Chondrocyte (in vitro differentiated cells): Measurements from ENCODE around the gene GNGT2. TPM values are rescaled to one million over a fixed set of nuclear protein-coding genes. Genes with fewer than 3 reads are reported as not detected.

Experiments
- DNase-seq: peaks from one replicate; pipeline ENCODE4 v3.0.0; 2021; ENCODE audit warnings: mixed read lengths, low spot score
- H3K27ac Mint-ChIP-seq: one replicate; pipeline ENCODE4 v1.8.0; 2021; ENCODE audit warnings: mild to moderate bottlenecking, moderate library complexity, mixed read lengths; ENCODE audit not compliant: unreplicated experiment
- H3K27me3 Mint-ChIP-seq: 2 replicates; pipeline ENCODE4 v1.8.0; 2021; ENCODE audit warnings: low read depth, mixed read lengths
- H3K36me3 Mint-ChIP-seq: 2 replicates; pipeline ENCODE4 v1.8.0; 2021; ENCODE audit warnings: low read depth, mixed read lengths
- H3K4me1 Mint-ChIP-seq: 2 replicates; pipeline ENCODE4 v1.8.0; 2021; ENCODE audit warnings: low read depth, mild to moderate bottlenecking, mixed read lengths
- H3K4me3 Mint-ChIP-seq: one replicate; pipeline ENCODE4 v1.8.0; 2021; ENCODE audit warnings: mild to moderate bottlenecking, moderate library complexity, mixed read lengths; ENCODE audit not compliant: unreplicated experiment
- H3K9me3 Mint-ChIP-seq: 2 replicates; pipeline ENCODE4 v1.8.0; 2021; ENCODE audit warnings: low read depth, mixed read lengths
- total RNA-seq: library from RNA; stranded (reverse); gene quantifications from 3 replicates; pipeline ENCODE4 v1.2.1, GENCODE V29; 2021
- TF ChIP-seq, protein P1 (sequence below): fragments of 200-600 bp; sonication (generic); IDR thresholded peaks from 2 replicates; pipeline ENCODE4 v1.5.0; 2021; ENCODE audit warnings: antibody characterized with exemption, mild to moderate bottlenecking, moderate library complexity

GNGT2 gene
- total RNA-seq, 1 donor from 2014 or later: not detected

DNA sequence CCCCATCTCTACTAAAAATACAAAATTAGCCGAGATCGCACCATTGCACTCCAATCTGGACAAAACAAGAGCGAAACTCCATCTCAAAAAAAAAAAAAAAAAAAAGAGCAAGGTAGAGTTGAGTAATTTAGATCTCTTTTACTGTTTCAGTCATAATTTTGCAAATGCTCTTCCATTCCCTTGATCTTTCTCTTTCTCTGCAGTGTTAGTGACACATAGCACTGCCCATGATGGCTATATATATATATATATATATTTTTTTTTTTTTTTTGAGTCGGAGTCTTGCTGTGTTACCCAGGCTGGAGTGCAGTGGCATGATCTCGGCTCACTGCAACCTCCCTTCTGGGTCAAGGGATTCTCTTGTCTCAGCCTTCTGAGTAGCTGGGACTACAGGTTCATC, 32.4 kb upstream of the GNGT2 start:
- no peaks in the 10 kb centered on the region for H3K4me1 Mint-ChIP-seq
- no peak overlapping the region for H3K4me3 Mint-ChIP-seq
- H3K36me3 Mint-ChIP-seq: no peaks in the 10 kb centered on the region
- TF ChIP-seq, protein P1, sequence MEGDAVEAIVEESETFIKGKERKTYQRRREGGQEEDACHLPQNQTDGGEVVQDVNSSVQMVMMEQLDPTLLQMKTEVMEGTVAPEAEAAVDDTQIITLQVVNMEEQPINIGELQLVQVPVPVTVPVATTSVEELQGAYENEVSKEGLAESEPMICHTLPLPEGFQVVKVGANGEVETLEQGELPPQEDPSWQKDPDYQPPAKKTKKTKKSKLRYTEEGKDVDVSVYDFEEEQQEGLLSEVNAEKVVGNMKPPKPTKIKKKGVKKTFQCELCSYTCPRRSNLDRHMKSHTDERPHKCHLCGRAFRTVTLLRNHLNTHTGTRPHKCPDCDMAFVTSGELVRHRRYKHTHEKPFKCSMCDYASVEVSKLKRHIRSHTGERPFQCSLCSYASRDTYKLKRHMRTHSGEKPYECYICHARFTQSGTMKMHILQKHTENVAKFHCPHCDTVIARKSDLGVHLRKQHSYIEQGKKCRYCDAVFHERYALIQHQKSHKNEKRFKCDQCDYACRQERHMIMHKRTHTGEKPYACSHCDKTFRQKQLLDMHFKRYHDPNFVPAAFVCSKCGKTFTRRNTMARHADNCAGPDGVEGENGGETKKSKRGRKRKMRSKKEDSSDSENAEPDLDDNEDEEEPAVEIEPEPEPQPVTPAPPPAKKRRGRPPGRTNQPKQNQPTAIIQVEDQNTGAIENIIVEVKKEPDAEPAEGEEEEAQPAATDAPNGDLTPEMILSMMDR: no peak
- DNase-seq: no peak
- H3K27ac Mint-ChIP-seq: no peak overlapping the region
- peaks cover 4% of the 10 kb centered on the region for H3K27me3 Mint-ChIP-seq
- H3K9me3 Mint-ChIP-seq: no peaks in the 10 kb centered on the region

DNA sequence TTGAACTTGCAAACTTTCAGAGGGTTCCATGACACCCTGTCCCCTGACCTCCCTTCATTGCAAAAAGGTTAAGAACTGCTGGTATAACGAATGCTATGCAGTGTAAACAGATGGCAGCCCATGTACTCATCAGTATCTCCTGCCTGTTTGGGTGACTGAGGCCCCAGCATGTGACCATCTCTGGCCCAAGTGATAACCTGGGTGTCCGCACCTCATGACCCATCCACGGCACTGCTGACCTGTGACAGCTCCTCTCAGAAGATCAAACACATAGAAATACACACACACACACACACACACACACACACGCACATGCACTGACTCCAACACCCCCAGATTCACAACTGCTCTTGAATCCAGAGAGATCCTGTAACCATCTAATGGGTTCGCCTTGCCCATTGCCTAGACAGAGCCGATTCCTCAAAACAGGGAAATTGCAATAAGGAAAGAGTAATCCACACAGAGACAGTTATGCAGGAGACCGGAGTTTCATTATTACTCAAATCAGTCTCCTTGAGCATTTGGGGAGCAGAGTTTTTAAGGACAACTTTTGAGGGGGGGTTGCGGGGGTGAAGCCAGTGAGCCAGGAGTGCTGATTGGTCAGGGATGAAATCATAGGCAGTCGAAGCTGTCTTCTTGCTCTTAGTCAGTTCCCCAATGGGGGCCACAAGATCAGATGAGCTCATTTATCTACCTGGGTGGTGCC, 31.5 kb upstream of the GNGT2 start:
- Mint-ChIP-seq H3K36me3 (no peaks in the 10 kb centered on the region), H3K9me3 (no peaks in the 10 kb centered on the region), H3K27me3 (peaks cover 4% of the 10 kb centered on the region), H3K4me3 (no peak overlapping the region), H3K4me1 (no peaks in the 10 kb centered on the region), H3K27ac (no peak overlapping the region)
- DNase-seq: no peak
- TF ChIP-seq, protein P1: no peak

DNA sequence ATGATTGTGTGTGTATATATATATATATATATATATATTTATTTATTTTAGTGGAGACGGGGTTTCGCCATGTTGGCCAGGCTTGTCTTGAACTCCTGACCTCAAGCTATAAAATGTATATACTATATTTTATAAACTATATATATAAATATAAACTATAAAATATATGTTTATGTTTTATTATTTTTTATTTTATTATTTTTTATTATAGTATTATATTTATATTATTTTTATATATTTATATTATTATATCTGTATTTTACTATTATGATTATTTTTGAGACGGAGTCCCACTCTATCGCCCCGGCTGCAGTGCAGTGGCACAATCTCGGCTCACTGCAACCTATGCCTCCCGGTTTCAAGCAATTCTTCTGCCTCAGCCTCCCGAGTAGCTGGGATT, 30.7 kb upstream of the GNGT2 start:
- H3K4me3 Mint-ChIP-seq: no peak overlapping the region
- peaks cover 4% of the 10 kb centered on the region for H3K27me3 Mint-ChIP-seq
- no peaks in the 10 kb centered on the region for H3K9me3 Mint-ChIP-seq
- no peaks in the 10 kb centered on the region for H3K36me3 Mint-ChIP-seq
- TF ChIP-seq, protein P1: no peak
- H3K27ac Mint-ChIP-seq: no peak overlapping the region
- no peaks in the 10 kb centered on the region for H3K4me1 Mint-ChIP-seq
- no peak for DNase-seq

DNA sequence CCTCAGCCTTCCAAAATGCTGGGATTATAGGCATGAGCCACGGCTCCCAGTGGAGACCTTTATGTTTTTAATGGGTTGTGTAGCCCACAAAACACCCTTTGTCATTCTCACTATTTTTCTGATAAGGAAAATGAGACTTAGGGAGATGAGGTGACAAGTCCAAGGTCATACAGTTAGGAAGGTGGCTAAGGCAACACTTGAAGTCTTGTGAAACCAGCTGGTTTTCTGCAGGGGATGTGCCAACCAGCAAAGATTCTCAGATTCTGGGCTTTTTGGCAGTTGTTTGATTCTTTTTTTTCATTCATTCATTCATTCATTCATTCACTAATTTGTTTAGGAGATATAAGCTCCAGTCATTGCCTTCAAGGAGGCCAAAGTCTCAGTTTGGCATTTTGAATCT, 30.2 kb upstream of the GNGT2 start:
- no peaks in the 10 kb centered on the region for H3K9me3 Mint-ChIP-seq
- no peak overlapping the region for H3K4me3 Mint-ChIP-seq
- H3K4me1 Mint-ChIP-seq: no peaks in the 10 kb centered on the region
- DNase-seq: no peak
- no peaks in the 10 kb centered on the region for H3K36me3 Mint-ChIP-seq
- H3K27me3 Mint-ChIP-seq: peaks cover 8% of the 10 kb centered on the region
- no peak overlapping the region for H3K27ac Mint-ChIP-seq
- TF ChIP-seq, protein P1: no peak

DNA sequence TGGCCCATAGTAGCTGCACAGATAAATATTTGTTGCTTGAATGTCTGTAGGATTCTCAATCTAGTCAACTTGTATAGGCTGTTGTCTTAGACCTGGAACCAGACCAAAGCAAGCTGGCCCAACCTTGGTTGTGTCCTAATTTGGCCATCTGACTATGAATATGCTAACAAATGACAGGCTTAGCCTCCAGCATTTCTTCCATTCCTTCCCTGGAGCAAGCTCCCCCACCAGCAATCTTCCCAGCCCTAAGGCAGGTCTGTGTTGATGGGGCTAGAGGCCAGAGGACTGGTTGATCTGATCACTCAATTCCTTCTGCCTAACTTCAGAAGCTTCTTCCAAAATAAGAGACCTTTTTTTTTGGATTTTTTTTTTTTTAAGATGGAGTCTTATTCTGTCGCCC, 29.6 kb upstream of the GNGT2 start:
- H3K27me3 Mint-ChIP-seq: peaks cover 10% of the 10 kb centered on the region
- H3K4me1 Mint-ChIP-seq: no peaks in the 10 kb centered on the region
- TF ChIP-seq, protein P1: no peak
- H3K36me3 Mint-ChIP-seq: no peaks in the 10 kb centered on the region
- H3K9me3 Mint-ChIP-seq: no peaks in the 10 kb centered on the region
- no peak overlapping the region for H3K4me3 Mint-ChIP-seq
- no peak overlapping the region for H3K27ac Mint-ChIP-seq
- DNase-seq: no peak
